ENCODE data around the gene TMEM232.
A peak's percentile ranks its signal among the peaks of the same experiment; 100 is the strongest.
"Not testable (repeated sequence)": the region's sequence is repeated elsewhere in the genome, so short reads cannot be mapped to it uniquely, and the experiment has no call there.

Gene TMEM232

DNA sequence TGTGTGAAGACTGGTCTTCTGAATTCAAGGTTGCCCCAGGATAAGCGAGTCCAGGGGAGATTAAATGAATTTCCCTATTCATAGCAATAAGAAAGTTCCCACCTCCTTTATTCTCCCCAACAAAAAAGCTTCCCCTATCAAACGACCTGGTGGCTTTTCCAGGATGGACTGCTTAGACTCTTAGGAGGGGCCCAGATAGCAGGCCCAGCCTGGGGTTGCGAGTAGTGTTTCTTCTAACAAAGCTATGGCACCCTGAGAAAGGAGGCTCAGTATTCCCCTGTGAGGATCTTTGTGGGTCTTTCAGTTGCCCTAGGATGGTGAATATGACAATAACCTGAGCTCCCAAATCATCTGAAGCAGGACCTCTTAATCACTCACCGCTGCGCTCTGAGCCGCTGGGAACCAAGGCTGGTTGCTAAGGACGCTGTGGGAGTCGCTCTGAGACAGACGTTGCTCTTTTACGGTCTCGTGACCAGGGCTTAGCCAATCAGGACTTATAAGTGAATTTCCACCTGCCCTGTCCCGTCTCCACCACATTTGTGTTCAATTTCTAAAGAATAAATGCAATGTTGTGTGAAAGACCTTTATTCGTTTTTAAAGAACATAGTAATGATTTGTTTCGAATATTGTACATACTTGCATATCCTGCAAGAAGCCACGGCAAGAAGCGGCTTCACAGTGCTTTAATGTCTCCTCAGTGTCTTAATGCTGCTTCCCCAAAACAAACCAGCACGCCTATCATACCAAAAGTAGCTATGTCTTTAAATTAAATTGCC is at the start of gene TMEM232:
TSS of gene TMEM232 (minus strand) at position 423 of the 776 bp plus-strand sequence. CDS start 59,319 bp downstream, outside the sequence.
- peak; percentile 50 for DNase-seq (ENCODE audit: low read depth)

- DNase-seq (ENCODE audit: low read depth) = no peak
These were observed 43.8 kb upstream of the TMEM232 start for GRCh38 chr5:110770286-110770685.

DNA sequence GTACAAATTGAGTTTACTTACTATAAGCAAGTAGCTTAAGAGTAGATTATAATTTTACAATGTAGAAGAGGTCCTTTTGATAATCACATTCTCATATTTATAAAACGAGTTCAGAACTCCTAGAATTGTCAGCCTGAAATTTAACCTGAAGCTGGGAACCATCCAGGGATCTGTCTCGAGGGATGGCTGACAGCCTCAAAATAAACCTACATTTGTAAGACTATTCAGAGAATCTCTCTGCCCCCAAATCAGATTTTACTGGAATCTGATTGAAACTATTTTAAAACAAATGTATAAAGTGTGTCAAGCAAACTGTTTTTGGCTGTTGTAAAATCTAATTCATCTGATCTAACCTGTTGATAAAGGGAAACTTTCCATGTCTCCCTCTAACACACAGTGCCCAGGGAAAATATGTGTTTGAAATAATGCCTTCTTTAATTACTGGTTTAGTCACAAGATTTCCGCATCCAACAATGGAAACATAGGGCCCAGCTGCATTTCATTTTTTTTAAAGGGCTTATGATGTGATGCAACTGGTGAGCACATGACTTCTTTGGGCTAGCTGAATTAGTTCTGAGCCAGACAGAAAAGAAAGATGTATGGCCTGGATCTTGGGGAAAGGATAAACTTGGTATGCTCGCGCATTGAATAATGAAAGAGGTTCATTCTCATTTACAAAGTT is 42.7 kb upstream of the TMEM232 start:
- peak; percentile 53 for DNase-seq (ENCODE audit: low read depth)

- DNase-seq (ENCODE audit: low read depth) = no peak
These were observed 41.8 kb upstream of the TMEM232 start for GRCh38 chr5:110768138-110768860.

DNA sequence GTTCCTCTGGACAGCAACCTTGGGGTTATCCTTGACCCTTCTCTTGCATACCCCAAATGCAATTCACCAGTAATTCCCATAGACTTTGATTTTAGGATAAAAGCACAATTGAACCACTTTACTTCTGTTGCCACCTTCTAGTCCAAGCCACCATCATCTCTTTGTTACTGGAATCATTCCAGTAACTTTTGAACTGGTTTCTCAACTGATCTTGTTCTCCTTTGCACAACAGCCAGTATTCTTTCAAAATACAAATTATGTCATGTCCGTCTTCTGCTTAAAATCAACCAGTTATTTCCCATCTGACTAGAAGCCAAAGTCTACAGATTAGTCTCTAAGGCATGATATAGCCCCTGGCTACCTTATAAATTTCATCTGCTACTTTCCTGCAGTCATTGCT is 33.7 kb upstream of the TMEM232 start:
- DNase-seq (ENCODE audit: low read depth) = no peak

- DNase-seq (ENCODE audit: low read depth) = peak; percentile 27
These were observed 30.8 kb upstream of the TMEM232 start for GRCh38 chr5:110757118-110757729.

GRCh38 chr5:110754181-110754580 is 27.7 kb upstream of the TMEM232 start:
- no peak for DNase-seq (ENCODE audit: low read depth)

DNA sequence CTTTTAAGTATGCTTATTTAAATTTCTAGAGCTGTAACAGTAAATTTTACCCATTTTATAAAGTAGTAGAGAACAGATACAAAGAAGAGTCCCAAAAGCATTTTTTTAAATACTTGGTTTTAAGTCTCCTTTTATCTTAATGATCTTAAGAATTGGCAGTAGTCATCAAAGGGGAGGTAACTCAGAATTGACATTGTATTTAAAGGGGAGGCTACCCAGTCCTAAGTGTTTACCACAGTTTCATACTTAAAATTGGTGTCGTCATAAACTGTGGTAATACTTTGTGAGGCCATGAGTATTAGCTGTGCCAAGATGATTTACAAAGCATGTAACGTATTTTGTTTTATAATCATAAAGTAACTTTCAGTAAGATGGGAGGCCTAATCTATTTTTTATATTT is 27.1 kb upstream of the TMEM232 start:
- no peak for DNase-seq (ENCODE audit: low read depth)

DNA sequence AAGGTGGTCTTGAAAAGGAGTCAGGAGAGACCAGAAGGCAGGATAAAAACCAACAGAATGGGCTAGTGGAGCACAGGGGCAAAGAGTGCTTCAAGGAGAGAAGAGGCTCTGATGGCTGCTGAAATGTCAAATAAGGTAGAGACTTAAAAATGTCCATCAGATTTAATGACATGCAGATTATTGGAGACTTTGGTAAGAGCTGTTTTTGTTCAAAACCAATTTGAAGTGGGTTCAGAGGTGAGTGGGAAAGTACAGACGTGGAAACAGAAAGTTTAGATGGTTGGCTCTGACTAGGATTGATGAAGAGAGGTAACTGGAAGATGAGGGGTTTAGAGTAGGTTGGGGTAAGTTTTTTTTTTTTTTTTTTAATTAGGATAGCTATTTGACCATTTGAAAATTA is 26.5 kb upstream of the TMEM232 start:
- no peak for DNase-seq (ENCODE audit: low read depth)

- DNase-seq (ENCODE audit: low read depth) = peak; percentile 19
These were observed 25.7 kb upstream of the TMEM232 start for GRCh38 chr5:110751902-110752762.

DNA sequence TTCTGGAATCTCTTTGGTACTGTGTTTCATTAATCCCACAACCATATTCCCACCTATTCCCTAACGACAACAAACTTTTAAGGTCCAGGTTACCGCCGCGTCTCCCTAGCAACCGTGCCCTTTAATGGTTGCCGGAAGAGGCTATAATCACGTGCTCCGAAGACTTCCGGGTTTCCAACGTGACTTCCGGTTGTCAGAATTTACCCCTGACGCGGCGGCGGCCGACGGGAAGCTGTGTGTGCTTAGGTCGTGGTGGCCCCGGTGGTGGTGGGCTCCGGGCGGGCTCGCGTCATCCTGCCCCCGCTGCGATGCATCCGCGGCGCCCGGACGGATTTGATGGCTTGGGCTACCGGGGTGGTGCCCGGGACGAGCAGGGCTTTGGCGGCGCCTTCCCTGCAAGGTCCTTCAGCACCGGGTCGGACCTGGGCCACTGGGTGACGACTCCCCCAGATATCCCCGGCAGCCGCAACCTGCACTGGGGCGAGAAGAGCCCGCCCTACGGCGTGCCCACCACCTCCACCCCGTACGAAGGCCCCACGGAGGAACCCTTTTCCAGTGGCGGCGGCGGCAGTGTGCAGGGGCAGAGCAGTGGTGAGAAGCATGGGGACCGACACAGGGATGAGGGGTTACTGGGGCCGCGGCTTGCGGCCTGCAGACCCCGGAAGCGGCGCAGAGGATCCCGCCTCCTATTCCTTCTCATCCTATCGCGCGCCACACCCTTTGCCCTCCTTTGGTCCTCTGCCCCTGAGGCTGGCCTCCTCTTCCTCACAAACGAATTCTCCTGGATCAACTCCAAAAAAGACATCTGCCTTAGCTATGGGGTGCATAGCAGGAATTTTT is 12.6 kb upstream of the TMEM232 start, which contains the start of gene SLC25A46:
TSS of gene SLC25A46 (plus strand) at position 196 of the 840 bp plus-strand sequence. CDS start at position 309, 113 bp downstream.
- DNase-seq (ENCODE audit: low read depth) = no peak

DNA sequence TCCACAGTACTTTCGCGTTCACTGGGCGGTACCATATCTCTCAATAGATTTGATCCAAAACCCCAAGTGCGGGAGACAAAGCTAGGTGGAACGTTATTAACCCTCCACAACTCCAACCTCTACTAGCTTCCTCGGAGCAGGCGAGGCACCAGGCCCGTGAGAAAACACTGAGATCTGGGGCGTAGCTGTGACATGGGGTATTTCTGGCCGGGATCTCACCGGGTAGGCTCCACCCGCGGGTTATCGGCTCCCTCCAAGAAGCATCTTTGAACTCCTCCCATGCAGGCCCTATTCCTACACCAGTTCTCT is 12.0 kb upstream of the TMEM232 start:
- no peak for DNase-seq (ENCODE audit: low read depth)

GRCh38 chr5:110736753-110737152 is 10.3 kb upstream of the TMEM232 start:
- no peak for DNase-seq (ENCODE audit: low read depth)

- DNase-seq (ENCODE audit: low read depth) = no peak
These were observed 9.1 kb upstream of the TMEM232 start for GRCh38 chr5:110735556-110735955.

DNA sequence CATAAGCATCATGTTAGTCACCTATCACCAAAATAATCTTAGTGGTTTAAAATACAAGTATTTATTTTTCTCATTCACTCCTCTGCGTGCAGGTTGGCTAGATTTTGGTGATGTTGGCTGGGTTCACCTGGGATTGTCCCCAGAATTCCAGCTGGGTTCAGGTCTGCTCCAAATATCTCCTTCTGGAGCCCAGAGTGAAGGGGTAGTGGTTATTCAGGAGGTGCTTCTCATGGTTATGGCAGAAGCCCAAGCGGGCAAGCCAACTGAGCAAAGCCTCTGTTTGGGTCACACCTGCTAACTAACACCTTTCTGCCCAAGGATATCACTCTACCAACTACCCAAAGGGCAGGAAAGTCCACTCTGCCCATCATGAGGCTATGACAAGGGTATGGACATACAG is 7.6 kb upstream of the TMEM232 start:
- DNase-seq (ENCODE audit: low read depth) = no peak

GRCh38 chr5:110731499-110731898 is 5.0 kb upstream of the TMEM232 start:
- not testable (repeated sequence) for DNase-seq (ENCODE audit: low read depth)

DNA sequence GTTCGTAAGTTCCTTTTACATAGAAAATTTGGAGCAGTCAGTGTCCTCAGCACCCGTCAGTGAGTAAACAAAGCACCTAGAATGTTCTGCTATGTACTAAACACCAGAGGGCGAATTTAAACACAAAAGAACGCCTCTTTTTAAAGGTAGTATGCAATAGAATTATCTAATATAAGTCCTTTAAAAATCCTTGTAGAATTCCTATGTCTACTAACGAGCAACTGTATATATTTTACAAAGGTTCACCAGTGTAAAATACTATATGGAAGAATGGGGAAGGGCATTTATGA is 499 bp upstream of the TMEM232 start:
- DNase-seq (ENCODE audit: low read depth) = no peak

- no peak for DNase-seq (ENCODE audit: low read depth)
These were observed 8.2 kb downstream of the TMEM232 start for GRCh38 chr5:110718311-110718710.

DNA sequence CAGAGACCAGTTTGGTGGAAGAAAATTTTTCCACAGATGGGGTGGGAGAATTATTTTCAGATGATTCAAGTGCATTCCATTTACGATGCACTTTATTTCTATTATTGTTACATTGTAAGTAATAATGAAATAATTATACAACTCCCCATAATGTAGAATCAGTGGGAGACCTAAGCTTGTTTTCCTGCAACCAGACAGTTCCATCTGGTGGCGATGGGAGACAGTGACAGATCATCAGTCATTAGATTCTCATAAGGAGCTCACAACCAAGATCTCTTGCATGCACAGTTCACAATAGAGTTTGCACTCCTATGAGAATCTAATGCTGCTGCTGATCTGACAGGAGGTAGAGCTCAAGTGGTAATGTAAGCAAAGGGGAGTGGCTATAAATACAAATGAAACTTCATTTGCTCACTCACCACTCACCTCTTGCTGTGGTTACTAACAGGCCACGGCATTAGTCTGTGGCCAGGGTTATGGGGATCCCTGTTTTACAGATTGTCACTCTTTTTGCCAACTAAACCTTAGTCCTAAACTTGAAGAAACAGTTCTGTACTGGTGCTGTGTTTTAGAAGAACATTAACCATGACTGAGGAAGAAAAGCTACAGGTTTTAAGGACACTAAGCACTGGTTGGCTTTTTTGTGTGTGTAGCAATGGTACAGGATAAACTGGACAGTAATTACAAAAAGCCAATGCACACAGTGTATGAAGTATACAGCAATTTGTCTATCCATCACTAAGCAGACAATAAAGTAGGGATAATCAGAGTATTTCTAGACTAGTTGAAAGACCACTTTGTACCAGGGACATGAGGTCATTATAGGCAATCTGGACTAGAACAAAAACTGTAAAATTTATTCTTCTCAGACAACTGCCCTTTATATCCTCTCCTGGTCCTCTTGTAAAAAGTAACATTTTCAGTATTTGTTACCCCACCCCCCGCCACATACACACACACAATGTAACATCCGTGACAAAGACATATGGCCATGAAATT is 9.9 kb downstream of the TMEM232 start:
- no peak for DNase-seq (ENCODE audit: low read depth)

Measured in non-pigmented ciliary epithelial cell (primary cell).